ENCODE measurements around the gene GALR1. TPM values are rescaled to one million over a fixed set of nuclear protein-coding genes. Genes with fewer than 3 reads are reported as not detected.

The GALR1 gene
- total RNA-seq, 4 donors from 2014 or later = under 0.01 to 0.33 (median 0.16) TPM

GRCh38 chr18:77321823-77322805 is 72.5 kb downstream of the GALR1 start:
- peaks cover 6 to 8% (median 7%) of the 10 kb centered on the region in 4 donors for H3K4me1 ChIP-seq
- WGBS = 77% methylated on average over 23 of the region's 23 CpGs
- H3K27me3 ChIP-seq = no peaks in the 10 kb centered on the region
- H3K4me3 ChIP-seq = no peak overlapping the region
- H3K27ac ChIP-seq (replicated peaks in 1 of 4) = no peak overlapping the region
- intact Hi-C loops (cut with DNase I) = no loop called here
- TF ChIP-seq CTCF (IDR thresholded peaks at IDR 0.05) (no peak), POLR2AphosphoS5 (IDR thresholded peaks at IDR 0.05) (no peak), EP300 (IDR thresholded peaks at IDR 0.05) (no peak), POLR2A (IDR thresholded peaks at IDR 0.05; ENCODE audit: low read depth) (no peak)
- peak; percentile 72 for DNase-seq (ENCODE audit: extremely low spot score)
- H3K36me3 ChIP-seq = no peaks in the 10 kb centered on the region
- no peaks in the 10 kb centered on the region for H3K9me3 ChIP-seq

- Histone ChIP-seq H3K9me3 (no peaks in the 10 kb centered on the region), H3K4me3 (no peak overlapping the region), H3K27me3 (no peaks in the 10 kb centered on the region), H3K36me3 (no peaks in the 10 kb centered on the region), H3K27ac (replicated peaks in 1 of 4) (no peak overlapping the region), H3K4me1 (peaks cover 6 to 8% (median 7%) of the 10 kb centered on the region in 4 donors)
- no peak for TF ChIP-seq CTCF (IDR thresholded peaks at IDR 0.05)
- no peak for TF ChIP-seq EP300 (IDR thresholded peaks at IDR 0.05)
- TF ChIP-seq POLR2AphosphoS5 (IDR thresholded peaks at IDR 0.05) = no peak
- no peak for TF ChIP-seq POLR2A (IDR thresholded peaks at IDR 0.05; ENCODE audit: low read depth)
- intact Hi-C loops (cut with DNase I) = no loop called here
- WGBS = 79% methylated on average over 12 of the region's 12 CpGs
- DNase-seq (ENCODE audit: extremely low spot score) = no peak
Observed at GRCh38 chr18:77323640-77324299, 74.1 kb downstream of the GALR1 start.

Other genes starting within 250 kb of the GALR1 start
- 10 to 100 TPM; 21.9 to 31.3 (median 27.3) TPM for gene MBP, start 117.1 kb upstream of the GALR1 start, total RNA-seq